GM18858 (cell line): Measurements from ENCODE around the gene ADORA1.

Source experiments
- ATAC-seq: cut with Tn5 transposase; IDR thresholded peaks from one replicate; pipeline ENCODE4 v1.9.1; 2021; ENCODE audit not compliant: unreplicated experiment

ADORA1 gene

DNA sequence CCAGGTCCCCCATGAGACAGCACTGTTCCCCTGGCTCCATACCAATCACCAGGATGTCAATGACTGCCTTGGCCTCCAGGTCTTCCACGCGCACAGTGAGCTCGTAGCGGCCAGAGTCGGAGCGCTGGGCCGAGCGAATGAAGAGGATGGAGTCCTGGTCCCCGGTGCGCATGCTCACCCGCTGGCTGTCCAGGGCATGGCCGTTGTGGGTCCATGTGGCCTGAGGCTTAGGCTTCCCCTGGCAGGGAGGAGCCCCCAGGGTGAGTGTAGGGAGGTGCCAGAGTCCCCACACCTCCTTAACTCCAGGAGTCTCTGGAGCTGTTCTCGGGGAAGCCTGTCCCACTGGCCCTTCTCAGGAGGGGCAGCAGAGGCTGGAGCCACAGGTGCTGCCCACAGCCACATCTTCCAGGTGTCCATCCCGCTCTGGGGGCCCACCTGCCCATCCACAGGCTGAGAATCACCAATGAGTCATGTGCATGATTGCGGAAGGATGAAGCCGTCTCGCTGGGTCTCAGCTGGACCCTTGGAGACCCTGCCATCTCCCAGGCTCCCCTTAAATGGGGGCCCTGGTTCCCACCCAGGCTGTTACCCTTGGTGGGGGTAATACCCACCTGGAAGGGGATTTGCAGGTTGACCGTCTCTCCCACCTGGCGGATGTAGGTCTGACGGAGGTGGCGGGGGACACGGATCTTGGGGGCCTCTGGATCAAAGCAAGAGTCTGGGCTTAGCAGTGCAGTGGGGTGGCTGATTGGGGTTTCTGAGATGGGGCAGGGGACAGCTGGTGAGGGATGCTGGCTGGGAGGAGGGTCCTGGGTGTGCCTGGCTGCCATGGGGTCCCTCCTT, 44.0 kb downstream of the ADORA1 start:
- ATAC-seq = no peak

DNA sequence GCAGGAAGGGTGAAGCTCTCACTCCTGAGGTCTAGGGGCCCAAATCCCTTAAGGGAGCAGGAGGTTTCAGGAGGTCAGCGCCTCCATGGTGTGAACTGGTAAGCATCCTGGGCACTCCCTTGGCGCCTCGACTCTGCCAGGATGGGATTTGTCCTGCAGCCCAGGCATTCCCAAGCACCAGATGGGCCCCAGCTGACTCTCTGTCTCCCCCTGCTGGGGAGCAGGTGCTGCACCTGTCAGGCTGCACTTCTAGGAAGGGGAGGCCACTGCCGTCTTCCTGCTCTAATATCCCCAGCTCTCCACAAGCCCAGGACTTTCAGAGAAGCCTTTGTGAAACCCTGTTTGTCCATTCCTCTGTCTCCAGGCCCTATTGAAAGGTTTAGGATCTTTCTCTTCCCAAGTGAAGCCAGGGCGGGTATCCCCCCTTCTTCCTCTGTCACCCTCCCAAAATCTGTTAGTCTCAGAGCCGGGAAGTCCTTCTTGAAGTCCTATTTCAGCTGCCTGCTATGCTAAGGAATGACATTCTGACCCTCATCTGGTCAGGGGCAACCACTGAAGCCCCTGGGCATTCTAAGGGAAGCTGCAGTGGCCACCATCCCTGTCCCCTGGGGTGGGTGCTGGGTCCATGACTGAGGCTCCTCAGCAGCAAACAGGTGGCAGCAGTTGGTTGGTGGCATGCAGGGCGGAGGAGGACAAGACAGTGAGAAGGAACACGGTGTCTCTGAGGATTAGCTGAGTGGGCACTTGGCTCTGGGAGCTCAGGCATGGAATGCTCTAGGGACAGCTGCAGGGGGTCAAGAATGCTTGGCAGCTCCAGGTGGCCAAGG, 44.9 kb downstream of the ADORA1 start:
- no peak for ATAC-seq

- ATAC-seq = no peak
Observed at GRCh38 chr1:203173011-203173555, 45.6 kb downstream of the ADORA1 start.

- peak; percentile 83 for ATAC-seq
Observed at GRCh38 chr1:203173566-203173965, 46.0 kb downstream of the ADORA1 start.

- ATAC-seq = no peak
Observed at GRCh38 chr1:203174324-203174985, 46.9 kb downstream of the ADORA1 start.

- ATAC-seq = no peak
Observed at GRCh38 chr1:203175237-203175826, 47.8 kb downstream of the ADORA1 start, which contains the start of gene MYBPH. TSS of gene MYBPH (minus strand) at chr1:203175826. CDS start at chr1:203175755, 71 bp downstream.

DNA sequence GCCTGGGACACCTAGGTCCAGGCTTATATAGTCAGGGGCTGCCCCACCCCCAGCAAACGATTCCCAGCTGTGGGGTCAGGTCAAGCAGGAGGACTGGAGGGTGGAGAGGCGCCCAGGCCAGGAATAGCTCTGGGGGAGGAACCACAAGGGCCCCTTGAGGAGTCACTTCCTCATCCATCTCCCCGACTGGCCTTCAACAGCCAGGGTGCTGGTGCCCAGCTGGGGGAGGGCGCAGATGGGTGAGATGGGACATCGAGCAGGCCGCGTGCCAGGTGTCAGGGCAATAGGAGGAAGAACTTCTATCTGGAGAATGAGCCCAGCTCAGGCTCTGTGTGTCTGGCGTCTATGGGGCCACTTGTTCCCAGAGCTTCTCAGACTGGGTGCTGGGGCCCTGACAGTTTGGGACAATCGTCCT, 48.3 kb downstream of the ADORA1 start:
- ATAC-seq = no peak

GRCh38 chr1:203176273-203177035, 48.9 kb downstream of the ADORA1 start:
- no peak for ATAC-seq

DNA sequence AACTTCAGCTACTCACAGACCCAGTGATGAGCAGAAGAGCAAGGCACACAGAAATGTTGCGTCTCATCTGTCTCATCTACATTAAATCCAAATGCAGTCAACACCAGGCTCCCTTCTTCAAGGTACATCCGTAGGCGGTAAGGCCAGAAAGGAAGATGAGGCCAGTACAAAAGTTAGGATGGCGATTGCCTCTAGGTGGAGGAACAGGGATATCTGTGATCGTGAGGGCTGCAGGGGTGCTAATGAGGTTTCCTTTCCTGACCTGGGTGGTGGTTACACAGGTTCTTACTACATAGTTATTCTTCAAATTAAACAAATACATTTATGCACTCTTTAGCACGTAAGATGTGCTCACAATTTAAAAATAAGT, 49.5 kb downstream of the ADORA1 start:
- ATAC-seq = no peak

DNA sequence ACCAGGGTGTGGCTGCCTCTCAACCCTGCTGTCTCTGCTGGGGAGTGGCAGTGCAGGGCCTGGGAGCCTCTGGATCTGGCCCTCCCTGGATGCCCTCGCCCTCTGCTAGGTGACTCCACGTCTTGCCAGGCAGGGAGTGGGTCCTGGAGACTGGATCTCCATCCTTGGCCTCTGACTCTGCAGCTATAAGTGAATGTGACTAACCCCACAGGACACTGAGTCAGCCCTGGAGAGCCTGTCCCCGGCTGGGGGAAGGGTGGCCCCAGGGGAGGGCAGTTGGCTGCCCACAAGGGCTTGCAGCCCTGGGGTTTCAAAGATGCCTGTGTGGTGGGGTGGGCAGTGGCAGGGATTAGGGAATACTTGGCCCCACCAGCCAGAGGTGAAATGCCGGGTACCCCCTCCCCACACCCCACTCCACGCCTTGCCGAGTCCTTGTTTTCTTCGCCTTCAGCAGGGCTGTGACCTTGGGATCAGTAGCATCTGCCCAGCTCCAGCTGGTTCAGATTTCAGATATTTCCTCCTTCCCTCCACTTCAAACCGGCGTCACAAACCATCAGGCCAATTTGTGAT, 50.0 kb downstream of the ADORA1 start:
- no peak for ATAC-seq

DNA sequence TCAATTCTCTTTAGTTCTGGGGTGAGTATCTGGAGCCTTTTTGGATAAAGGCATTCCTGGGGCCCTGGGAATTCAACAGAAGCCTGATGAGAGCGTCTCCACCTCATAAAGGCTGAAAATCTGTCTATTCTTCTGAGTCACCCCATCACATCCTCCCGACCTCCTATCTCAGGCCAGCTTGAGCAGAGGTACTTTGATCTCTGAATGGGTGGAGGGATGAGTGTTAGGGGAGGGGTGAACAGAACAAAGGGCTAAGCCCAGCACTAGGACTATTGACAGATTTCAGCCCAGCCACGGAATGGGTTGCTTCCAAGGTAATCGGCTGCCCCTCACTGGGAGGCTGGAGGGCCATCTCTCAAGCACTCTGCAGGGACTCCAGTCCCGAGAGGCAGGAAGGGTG, 50.6 kb downstream of the ADORA1 start:
- no peak for ATAC-seq

- no peak for ATAC-seq
Observed at GRCh38 chr1:203178821-203179666, 51.5 kb downstream of the ADORA1 start.

GRCh38 chr1:203179667-203180005, 52.1 kb downstream of the ADORA1 start:
- no peak for ATAC-seq

GRCh38 chr1:203180611-203181330, 53.2 kb downstream of the ADORA1 start:
- no peak for ATAC-seq

- ATAC-seq = no peak
Observed at GRCh38 chr1:203181586-203182386, 54.3 kb downstream of the ADORA1 start.

DNA sequence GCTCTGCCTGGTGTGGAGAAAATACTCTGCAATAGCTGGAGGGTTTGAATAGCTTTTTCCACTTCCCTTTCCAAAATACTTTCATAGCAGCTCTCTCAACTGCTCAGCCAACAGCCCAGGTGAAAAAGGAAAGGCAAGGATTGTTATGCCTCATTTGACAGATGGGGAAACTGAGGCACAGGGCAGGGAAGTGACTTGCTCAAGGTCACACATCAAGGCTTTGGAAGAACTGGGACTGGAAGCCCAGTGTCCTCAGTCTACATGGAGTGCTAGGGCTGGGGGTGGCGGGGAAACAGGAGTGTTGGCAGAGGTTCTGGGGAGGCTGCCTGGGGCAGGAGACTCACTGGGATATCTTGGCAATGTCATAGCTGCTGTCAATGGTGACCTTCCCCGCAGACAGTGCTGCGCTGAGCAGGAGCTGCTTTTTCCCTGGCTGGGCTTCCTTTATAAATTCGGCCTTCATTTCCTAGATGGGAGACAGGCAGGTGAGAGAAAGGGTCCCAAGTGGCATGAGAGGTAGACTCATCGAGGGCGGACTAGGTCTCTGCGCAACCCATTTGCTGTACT, 54.9 kb downstream of the ADORA1 start:
- no peak for ATAC-seq

DNA sequence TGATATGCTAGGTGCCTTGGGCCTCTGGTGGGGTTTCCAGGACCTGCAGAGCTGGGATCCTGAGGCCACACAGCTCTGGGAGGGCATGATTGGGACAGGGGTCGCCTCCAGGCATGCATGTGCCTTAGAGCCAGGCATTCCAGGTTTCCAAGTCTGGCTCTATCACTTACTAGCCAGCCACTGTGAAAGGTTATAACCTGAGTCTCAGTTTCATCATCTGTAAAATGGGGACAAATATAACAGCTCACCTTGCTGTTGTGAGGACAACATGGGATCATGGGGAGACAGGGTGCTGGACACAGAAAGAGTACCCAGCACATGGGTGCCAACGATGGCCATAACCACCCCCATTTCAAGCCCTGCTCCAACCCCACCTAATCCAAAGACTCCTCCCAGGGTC, 56.3 kb downstream of the ADORA1 start:
- no peak for ATAC-seq
